ENCODE results near the gene UVRAG. TPM values are rescaled to one million over a fixed set of nuclear protein-coding genes. Genes with fewer than 3 reads are reported as not detected.
"Not testable (repeated sequence)": the region's sequence is repeated elsewhere in the genome, so short reads cannot be mapped to it uniquely, and the experiment has no call there.

Gene UVRAG
- total RNA-seq, 6 donors from 2014 or later, result 23.3 to 72.3 (median 28.5) TPM

DNA sequence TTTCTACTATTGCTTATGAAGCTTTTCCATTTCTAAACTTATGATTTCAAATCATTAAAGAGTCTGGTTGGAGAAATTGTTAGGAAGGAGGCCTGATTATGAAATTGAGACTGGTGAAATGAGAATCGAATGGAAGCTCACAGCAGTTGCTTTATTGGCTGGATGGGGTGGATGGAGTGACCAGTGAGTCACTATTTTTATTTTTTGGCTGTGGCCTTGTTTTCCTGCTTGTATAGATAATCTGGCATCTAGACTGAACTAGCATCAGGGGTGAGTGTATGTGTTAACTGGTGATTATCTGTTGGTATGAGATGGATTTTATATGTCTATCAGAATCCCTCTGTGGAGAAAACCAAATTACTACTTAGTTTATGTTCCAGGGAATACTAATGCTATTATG, 36.2 kb downstream of the UVRAG start:
- ATAC-seq (ENCODE audit: low FRiP score in 2 of 2) (peak in 1 of 2 donors; percentile 31), DNase-seq (no peak)
- peaks cover 0 to 13% (median 3%) of the 10 kb centered on the region in 4 donors for H3K36me3 ChIP-seq
- TF ChIP-seq POLR2A (IDR thresholded peaks at IDR 0.05), result no peak
- TF ChIP-seq, protein P1, sequence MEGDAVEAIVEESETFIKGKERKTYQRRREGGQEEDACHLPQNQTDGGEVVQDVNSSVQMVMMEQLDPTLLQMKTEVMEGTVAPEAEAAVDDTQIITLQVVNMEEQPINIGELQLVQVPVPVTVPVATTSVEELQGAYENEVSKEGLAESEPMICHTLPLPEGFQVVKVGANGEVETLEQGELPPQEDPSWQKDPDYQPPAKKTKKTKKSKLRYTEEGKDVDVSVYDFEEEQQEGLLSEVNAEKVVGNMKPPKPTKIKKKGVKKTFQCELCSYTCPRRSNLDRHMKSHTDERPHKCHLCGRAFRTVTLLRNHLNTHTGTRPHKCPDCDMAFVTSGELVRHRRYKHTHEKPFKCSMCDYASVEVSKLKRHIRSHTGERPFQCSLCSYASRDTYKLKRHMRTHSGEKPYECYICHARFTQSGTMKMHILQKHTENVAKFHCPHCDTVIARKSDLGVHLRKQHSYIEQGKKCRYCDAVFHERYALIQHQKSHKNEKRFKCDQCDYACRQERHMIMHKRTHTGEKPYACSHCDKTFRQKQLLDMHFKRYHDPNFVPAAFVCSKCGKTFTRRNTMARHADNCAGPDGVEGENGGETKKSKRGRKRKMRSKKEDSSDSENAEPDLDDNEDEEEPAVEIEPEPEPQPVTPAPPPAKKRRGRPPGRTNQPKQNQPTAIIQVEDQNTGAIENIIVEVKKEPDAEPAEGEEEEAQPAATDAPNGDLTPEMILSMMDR (IDR thresholded peaks at IDR 0.05), result no peak
- no peak for TF ChIP-seq POLR2AphosphoS5 (IDR thresholded peaks at IDR 0.05)
- no peak for TF ChIP-seq EP300 (IDR thresholded peaks at IDR 0.05)
- peaks cover 5 to 24% (median 19%) of the 10 kb centered on the region in 4 donors for H3K4me1 ChIP-seq
- 38 to 40% methylated on average over 1 of the region's 1 CpG for WGBS, 2 donors
- no peaks in the 10 kb centered on the region for H3K27me3 ChIP-seq
- H3K9me3 ChIP-seq, result no peaks in the 10 kb centered on the region
- H3K4me3 ChIP-seq, result no peak overlapping the region
- peak overlapping the region in 3 of 4 donors; percentile 16 to 49 (median 31) for H3K27ac ChIP-seq

DNA sequence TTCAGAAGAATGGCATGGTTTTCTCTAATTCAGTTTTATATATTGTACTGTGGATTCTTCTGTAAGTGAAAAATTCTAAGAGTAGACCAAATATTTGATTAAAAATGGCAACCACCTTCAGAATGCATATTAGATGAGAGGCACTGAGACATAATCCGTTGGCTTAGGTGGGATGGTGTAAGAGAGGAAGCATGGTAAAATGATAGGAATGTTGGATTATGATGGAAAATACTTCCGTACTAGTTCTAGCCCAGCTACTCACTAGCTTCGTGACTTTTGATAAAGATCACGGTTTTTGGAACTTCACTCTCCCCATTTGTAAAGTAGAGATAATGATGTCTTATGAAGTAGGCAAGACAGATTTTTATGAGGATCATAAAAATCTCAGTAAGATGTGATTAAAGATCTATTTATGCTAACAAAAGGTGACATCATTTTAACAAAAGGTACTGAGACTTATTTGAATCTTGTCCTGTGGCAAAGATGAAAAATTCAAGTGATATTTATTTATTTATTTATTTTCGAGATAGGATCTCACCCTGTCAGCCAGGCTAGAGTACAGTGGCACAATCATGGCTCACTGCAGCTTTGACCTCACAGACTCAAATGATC, 37.5 kb downstream of the UVRAG start:
- DNase-seq (no peak), ATAC-seq (ENCODE audit: low FRiP score in 2 of 2) (no peak)
- no peak for TF ChIP-seq POLR2A (IDR thresholded peaks at IDR 0.05)
- TF ChIP-seq, protein P1 (IDR thresholded peaks at IDR 0.05), result no peak
- no peak for TF ChIP-seq POLR2AphosphoS5 (IDR thresholded peaks at IDR 0.05)
- TF ChIP-seq EP300 (IDR thresholded peaks at IDR 0.05), result no peak
- no peaks in the 10 kb centered on the region for H3K9me3 ChIP-seq
- 87 to 96% methylated on average over 5 of the region's 5 CpGs for WGBS, 2 donors
- H3K4me1 ChIP-seq, result peaks cover 5 to 24% (median 20%) of the 10 kb centered on the region in 4 donors
- no peak overlapping the region for H3K4me3 ChIP-seq
- no peaks in the 10 kb centered on the region for H3K27me3 ChIP-seq
- H3K27ac ChIP-seq, result no peak overlapping the region
- peaks cover 0 to 13% (median 3%) of the 10 kb centered on the region in 4 donors for H3K36me3 ChIP-seq

DNA sequence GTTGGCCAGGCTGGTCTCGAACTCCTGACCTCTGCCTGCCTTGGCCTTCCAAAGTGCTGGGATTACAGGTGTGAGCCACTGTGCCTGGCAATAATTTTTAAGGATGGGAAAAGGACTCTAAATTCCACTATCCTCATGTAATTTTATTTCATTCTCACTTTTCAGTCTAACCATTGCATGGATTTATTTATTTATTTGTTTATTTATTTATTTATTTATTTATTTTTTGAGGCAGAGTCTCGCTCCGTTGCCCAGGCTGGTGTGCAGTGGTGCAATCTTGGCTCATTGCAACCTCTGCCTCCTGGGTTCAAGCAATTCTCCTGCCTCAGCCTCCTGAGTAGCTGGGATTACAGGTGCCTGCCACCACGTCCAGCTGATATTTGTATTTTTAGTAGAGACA, 38.6 kb downstream of the UVRAG start:
- not testable (repeated sequence) for ATAC-seq (ENCODE audit: low FRiP score in 2 of 2); H3K9me3 ChIP-seq; H3K4me3 ChIP-seq; H3K27me3 ChIP-seq; H3K27ac ChIP-seq; DNase-seq
- WGBS, 2 donors, result 95 to 98% methylated on average over 4 of the region's 4 CpGs
- Histone ChIP-seq H3K36me3 (peaks cover 0 to 13% (median 3%) of the 10 kb centered on the region in 4 donors), H3K4me1 (peaks cover 8 to 29% (median 26%) of the 10 kb centered on the region in 4 donors)

DNA sequence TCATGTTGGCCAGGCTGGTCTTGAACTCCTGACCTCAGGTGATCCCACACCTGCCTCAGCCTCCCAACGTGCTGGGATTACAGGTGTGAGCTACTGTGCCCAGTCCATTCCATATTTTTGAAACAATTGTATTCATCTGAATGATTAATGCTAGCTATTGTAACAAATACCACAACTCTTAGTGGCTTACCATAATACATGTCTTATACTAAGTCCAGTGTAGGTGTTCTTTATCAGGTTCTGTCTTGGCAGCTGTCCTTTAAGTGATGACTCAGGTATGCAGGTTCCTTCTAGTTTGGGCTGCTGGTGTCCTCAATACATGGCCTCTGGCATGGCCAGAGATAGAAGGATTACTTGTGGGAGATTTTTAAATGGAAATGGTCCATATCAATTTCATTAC, 39.0 kb downstream of the UVRAG start:
- no peak overlapping the region for H3K27ac ChIP-seq
- H3K9me3 ChIP-seq, result no peaks in the 10 kb centered on the region
- H3K36me3 ChIP-seq, result peaks cover 0 to 13% (median 3%) of the 10 kb centered on the region in 4 donors
- no peak overlapping the region for H3K4me3 ChIP-seq
- TF ChIP-seq EP300 (IDR thresholded peaks at IDR 0.05), result no peak
- TF ChIP-seq POLR2A (IDR thresholded peaks at IDR 0.05), result no peak
- TF ChIP-seq POLR2AphosphoS5 (IDR thresholded peaks at IDR 0.05), result no peak
- TF ChIP-seq, protein P1 (IDR thresholded peaks at IDR 0.05), result no peak
- no peak for ATAC-seq (ENCODE audit: low FRiP score in 2 of 2)
- no peak for DNase-seq
- no peaks in the 10 kb centered on the region for H3K27me3 ChIP-seq
- peaks cover 8 to 33% (median 26%) of the 10 kb centered on the region in 4 donors for H3K4me1 ChIP-seq
- 82 to 100% methylated on average over 1 of the region's 1 CpG for WGBS, 2 donors

- Histone ChIP-seq H3K4me1 (peaks cover 5 to 29% (median 22%) of the 10 kb centered on the region in 4 donors), H3K27ac (no peak overlapping the region), H3K27me3 (no peaks in the 10 kb centered on the region), H3K9me3 (no peaks in the 10 kb centered on the region), H3K36me3 (peaks cover 0 to 13% (median 3%) of the 10 kb centered on the region in 4 donors), H3K4me3 (no peak overlapping the region)
- TF ChIP-seq EP300 (IDR thresholded peaks at IDR 0.05), result no peak
- no peak for TF ChIP-seq POLR2AphosphoS5 (IDR thresholded peaks at IDR 0.05)
- no peak for TF ChIP-seq POLR2A (IDR thresholded peaks at IDR 0.05)
- TF ChIP-seq, protein P1 (IDR thresholded peaks at IDR 0.05), result no peak
- 93 to 95% methylated on average over 6 of the region's 6 CpGs for WGBS, 2 donors
- DNase-seq (no peak), ATAC-seq (ENCODE audit: low FRiP score in 2 of 2) (no peak)
These were observed 40.2 kb downstream of the UVRAG start for GRCh38 chr11:75855206-75855605.

All from upper lobe of left lung (tissue), 6 donors.